ENCODE data around the gene LRRC56. TPM values are rescaled to one million over a fixed set of nuclear protein-coding genes. Genes with fewer than 3 reads are reported as not detected.

The LRRC56 gene
- polyA plus RNA-seq, 1 donor (not counting 4 experiments of a cell fraction or from before 2014, with no cell fraction given): 0.28 TPM

DNA sequence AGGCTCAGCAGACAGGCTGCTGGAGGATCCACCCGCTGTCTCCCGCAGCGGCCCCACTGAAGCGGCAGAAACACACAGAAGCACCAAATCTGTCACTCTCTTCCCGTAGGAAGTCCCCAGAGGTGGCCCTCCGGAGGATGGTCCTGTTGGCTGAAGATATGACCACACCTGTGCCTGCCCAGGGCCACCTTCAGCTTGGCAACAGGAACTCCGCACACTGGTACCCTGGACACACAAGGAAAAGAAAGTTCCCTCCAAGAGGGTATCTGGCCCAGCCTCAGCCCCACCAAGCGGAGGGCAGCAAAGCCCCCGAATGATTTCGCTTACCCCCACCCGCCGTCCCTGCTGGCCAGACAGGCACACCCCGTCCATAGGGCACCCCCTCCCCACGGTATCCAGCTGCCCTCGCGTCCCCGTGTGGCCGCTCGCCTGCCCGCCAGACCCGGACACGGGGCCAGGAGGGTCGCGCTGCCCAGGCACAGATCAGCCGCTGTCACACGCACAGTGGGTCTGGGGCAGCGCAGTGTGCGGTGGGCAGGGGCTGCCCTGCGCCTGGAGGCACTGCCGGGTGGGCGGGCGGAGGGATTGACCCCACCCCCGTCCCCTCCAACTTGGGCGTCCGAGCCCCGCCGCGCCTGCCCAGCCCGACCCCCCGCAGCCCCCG lies 30.4 kb downstream of the LRRC56 start:
- Histone ChIP-seq H4K20me1 (ENCODE audit: control insufficient read depth, extremely low read depth, insufficient read depth, low read length) (no peaks in the 10 kb centered on the region), H3K9ac (ENCODE audit: control insufficient read depth, extremely low read depth, insufficient read depth, low read length) (peak overlapping the region; percentile 81), H3K9me3 (ENCODE audit: control insufficient read depth, low read depth, low read length) (no peaks in the 10 kb centered on the region), H3K9me1 (ENCODE audit: control insufficient read depth, extremely low read depth, insufficient read depth, low read length) (no peaks in the 10 kb centered on the region), H3K79me2 (ENCODE audit: control insufficient read depth, insufficient read depth, low read length) (peaks cover 8% of the 10 kb centered on the region), H2AFZ (ENCODE audit: control insufficient read depth, low read length) (no peak overlapping the region), H3K4me3 (ENCODE audit: control insufficient read depth in 2 of 3, extremely low read depth in 1 of 3, insufficient read depth in 2 of 3, low read depth in 1 of 3, low read length in 3 of 3) (peak overlapping the region; percentile 47 to 90 (median 79)), H3K27ac (ENCODE audit: control insufficient read depth, insufficient read depth, low read length) (no peak overlapping the region), H3K36me3 (ENCODE audit: control insufficient read depth in 2 of 2, extremely low read depth in 1 of 2, insufficient read depth in 2 of 2, low read length in 2 of 2) (peaks cover 0 to 12% of the 10 kb centered on the region in 2 experiments), H3K27me3 (ENCODE audit: control insufficient read depth, extremely low read depth, insufficient read depth, low read length) (no peaks in the 10 kb centered on the region), H3K4me2 (ENCODE audit: control insufficient read depth, extremely low read depth, insufficient read depth, low read depth, low read length) (peak overlapping the region; percentile 76), H3K4me1 (ENCODE audit: control insufficient read depth, extremely low read depth, insufficient read depth, low read length) (peaks cover 13% of the 10 kb centered on the region)
- dilution Hi-C loops (cut with MboI; ENCODE audit: extremely low pct_ligation_motif_present, low sequenced_read_pairs): no loop called here
- TF ChIP-seq, protein P1, sequence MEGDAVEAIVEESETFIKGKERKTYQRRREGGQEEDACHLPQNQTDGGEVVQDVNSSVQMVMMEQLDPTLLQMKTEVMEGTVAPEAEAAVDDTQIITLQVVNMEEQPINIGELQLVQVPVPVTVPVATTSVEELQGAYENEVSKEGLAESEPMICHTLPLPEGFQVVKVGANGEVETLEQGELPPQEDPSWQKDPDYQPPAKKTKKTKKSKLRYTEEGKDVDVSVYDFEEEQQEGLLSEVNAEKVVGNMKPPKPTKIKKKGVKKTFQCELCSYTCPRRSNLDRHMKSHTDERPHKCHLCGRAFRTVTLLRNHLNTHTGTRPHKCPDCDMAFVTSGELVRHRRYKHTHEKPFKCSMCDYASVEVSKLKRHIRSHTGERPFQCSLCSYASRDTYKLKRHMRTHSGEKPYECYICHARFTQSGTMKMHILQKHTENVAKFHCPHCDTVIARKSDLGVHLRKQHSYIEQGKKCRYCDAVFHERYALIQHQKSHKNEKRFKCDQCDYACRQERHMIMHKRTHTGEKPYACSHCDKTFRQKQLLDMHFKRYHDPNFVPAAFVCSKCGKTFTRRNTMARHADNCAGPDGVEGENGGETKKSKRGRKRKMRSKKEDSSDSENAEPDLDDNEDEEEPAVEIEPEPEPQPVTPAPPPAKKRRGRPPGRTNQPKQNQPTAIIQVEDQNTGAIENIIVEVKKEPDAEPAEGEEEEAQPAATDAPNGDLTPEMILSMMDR (optimal IDR thresholded peaks at IDR 0.05 in 1 of 3, IDR thresholded peaks at IDR 0.05 in 1 of 3, conservative IDR thresholded peaks at IDR 0.05 in 1 of 3; ENCODE audit: extremely low read depth in 1 of 3, insufficient read depth in 2 of 3, low read length in 3 of 3): no peak
- no peak for TF ChIP-seq EZH2 (IDR thresholded peaks at IDR 0.05; ENCODE audit: low read length)
- FAIRE-seq (no peak), DNase-seq (ENCODE audit: low read depth, low spot score) (no peak)

GRCh38 chr11:568306-569157 lies 31.2 kb downstream of the LRRC56 start:
- DNase-seq (ENCODE audit: low read depth, low spot score): peak; percentile 48
- dilution Hi-C loops (cut with MboI; ENCODE audit: extremely low pct_ligation_motif_present, low sequenced_read_pairs): no loop called here
- H3K4me1 ChIP-seq (ENCODE audit: control insufficient read depth, extremely low read depth, insufficient read depth, low read length): peaks cover 13% of the 10 kb centered on the region
- peak overlapping the region; percentile 92 for H3K4me2 ChIP-seq (ENCODE audit: control insufficient read depth, extremely low read depth, insufficient read depth, low read depth, low read length)
- H3K9ac ChIP-seq (ENCODE audit: control insufficient read depth, extremely low read depth, insufficient read depth, low read length): peak overlapping the region; percentile 81
- peak overlapping the region; percentile 43 for H3K27ac ChIP-seq (ENCODE audit: control insufficient read depth, insufficient read depth, low read length)
- H3K9me3 ChIP-seq (ENCODE audit: control insufficient read depth, low read depth, low read length): no peaks in the 10 kb centered on the region
- H3K79me2 ChIP-seq (ENCODE audit: control insufficient read depth, insufficient read depth, low read length): peaks cover 5% of the 10 kb centered on the region
- H2AFZ ChIP-seq (ENCODE audit: control insufficient read depth, low read length): no peak overlapping the region
- no peaks in the 10 kb centered on the region for H4K20me1 ChIP-seq (ENCODE audit: control insufficient read depth, extremely low read depth, insufficient read depth, low read length)
- TF ChIP-seq EZH2 (IDR thresholded peaks at IDR 0.05; ENCODE audit: low read length): no peak
- TF ChIP-seq, protein P1 (optimal IDR thresholded peaks at IDR 0.05 in 1 of 3, IDR thresholded peaks at IDR 0.05 in 1 of 3, conservative IDR thresholded peaks at IDR 0.05 in 1 of 3; ENCODE audit: extremely low read depth in 1 of 3, insufficient read depth in 2 of 3, low read length in 3 of 3): no peak
- peak overlapping the region; percentile 65 to 90 (median 79) for H3K4me3 ChIP-seq (ENCODE audit: control insufficient read depth in 2 of 3, extremely low read depth in 1 of 3, insufficient read depth in 2 of 3, low read depth in 1 of 3, low read length in 3 of 3)
- no peak for FAIRE-seq
- H3K9me1 ChIP-seq (ENCODE audit: control insufficient read depth, extremely low read depth, insufficient read depth, low read length): no peaks in the 10 kb centered on the region
- H3K27me3 ChIP-seq (ENCODE audit: control insufficient read depth, extremely low read depth, insufficient read depth, low read length): no peaks in the 10 kb centered on the region
- H3K36me3 ChIP-seq (ENCODE audit: control insufficient read depth in 2 of 2, extremely low read depth in 1 of 2, insufficient read depth in 2 of 2, low read length in 2 of 2): peaks cover 0 to 6% of the 10 kb centered on the region in 2 experiments
